ENCODE results near the gene SLC38A2.

DNA sequence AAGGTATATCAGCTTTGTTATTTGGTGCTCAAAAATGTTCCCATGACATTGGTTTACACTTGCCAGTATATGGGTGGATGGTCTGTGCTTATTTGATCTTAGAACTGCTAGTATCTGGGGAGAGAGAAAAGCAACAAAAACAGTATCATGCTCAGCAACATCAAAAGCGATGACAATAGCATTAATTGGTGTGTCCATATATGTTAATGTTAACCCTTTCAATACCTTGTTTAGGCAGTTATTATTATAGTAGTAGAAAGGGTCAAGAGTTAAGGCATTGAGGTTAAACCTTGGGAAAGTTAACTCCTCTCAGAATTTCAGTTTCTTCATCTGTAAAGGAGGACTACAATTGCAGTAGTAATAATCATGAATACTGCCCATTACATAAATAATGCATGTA, 37.4 kb upstream of the SLC38A2 start:
- TF ChIP-seq, protein P1, sequence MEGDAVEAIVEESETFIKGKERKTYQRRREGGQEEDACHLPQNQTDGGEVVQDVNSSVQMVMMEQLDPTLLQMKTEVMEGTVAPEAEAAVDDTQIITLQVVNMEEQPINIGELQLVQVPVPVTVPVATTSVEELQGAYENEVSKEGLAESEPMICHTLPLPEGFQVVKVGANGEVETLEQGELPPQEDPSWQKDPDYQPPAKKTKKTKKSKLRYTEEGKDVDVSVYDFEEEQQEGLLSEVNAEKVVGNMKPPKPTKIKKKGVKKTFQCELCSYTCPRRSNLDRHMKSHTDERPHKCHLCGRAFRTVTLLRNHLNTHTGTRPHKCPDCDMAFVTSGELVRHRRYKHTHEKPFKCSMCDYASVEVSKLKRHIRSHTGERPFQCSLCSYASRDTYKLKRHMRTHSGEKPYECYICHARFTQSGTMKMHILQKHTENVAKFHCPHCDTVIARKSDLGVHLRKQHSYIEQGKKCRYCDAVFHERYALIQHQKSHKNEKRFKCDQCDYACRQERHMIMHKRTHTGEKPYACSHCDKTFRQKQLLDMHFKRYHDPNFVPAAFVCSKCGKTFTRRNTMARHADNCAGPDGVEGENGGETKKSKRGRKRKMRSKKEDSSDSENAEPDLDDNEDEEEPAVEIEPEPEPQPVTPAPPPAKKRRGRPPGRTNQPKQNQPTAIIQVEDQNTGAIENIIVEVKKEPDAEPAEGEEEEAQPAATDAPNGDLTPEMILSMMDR (IDR thresholded peaks at IDR 0.05; ENCODE audit: insufficient read depth, low read depth, low read length) = no peak
- no peak for TF ChIP-seq EZH2 (IDR thresholded peaks at IDR 0.05; ENCODE audit: insufficient read depth, low read length)
